ENCODE measurements around the gene KCNK6.
A peak's percentile ranks its signal among the peaks of the same experiment; 100 is the strongest.

The KCNK6 gene

GRCh38 chr19:38294090-38294489 lies 25.6 kb upstream of the KCNK6 start:
- no peak for TF ChIP-seq CTCF (IDR thresholded peaks at IDR 0.05; ENCODE audit: insufficient read depth, low read depth, low read length, missing control alignments)
- DNase-seq (ENCODE audit: low read depth) = no peak
- no peak overlapping the region for H3K4me3 ChIP-seq (ENCODE audit: low read length)

- H3K4me3 ChIP-seq (ENCODE audit: low read length) = no peak overlapping the region
- no peak for TF ChIP-seq CTCF (IDR thresholded peaks at IDR 0.05; ENCODE audit: insufficient read depth, low read depth, low read length, missing control alignments)
Observed at GRCh38 chr19:38298821-38299680, 20.6 kb upstream of the KCNK6 start.

GRCh38 chr19:38303517-38304351 lies 15.9 kb upstream of the KCNK6 start, which contains the start of gene C19orf33:
Gene C19orf33, plus strand, starts transcription at chr19:38304251. Its CDS starts 11 bp downstream, at chr19:38304262.
- peak; percentile 94 for DNase-seq (ENCODE audit: low read depth)
- no peak for TF ChIP-seq CTCF (IDR thresholded peaks at IDR 0.05; ENCODE audit: insufficient read depth, low read depth, low read length, missing control alignments)
- H3K4me3 ChIP-seq (ENCODE audit: low read length) = peak within 1 kb of the TSS; percentile 81

More at GRCh38 chr19:38298821-38299680, 20.6 kb upstream of the KCNK6 start:
- DNase-seq (ENCODE audit: low read depth) = no peak

GRCh38 chr19:38304352-38304865 lies 15.2 kb upstream of the KCNK6 start:
- no peak for TF ChIP-seq CTCF (IDR thresholded peaks at IDR 0.05; ENCODE audit: insufficient read depth, low read depth, low read length, missing control alignments)
- no peak for DNase-seq (ENCODE audit: low read depth)
- peak overlapping the region; percentile 81 for H3K4me3 ChIP-seq (ENCODE audit: low read length)

GRCh38 chr19:38304866-38305429 lies 14.7 kb upstream of the KCNK6 start:
- peak; percentile 93 for DNase-seq (ENCODE audit: low read depth)
- H3K4me3 ChIP-seq (ENCODE audit: low read length) = peak overlapping the region; percentile 81
- no peak for TF ChIP-seq CTCF (IDR thresholded peaks at IDR 0.05; ENCODE audit: insufficient read depth, low read depth, low read length, missing control alignments)

GRCh38 chr19:38306236-38306635 lies 13.4 kb upstream of the KCNK6 start:
- H3K4me3 ChIP-seq (ENCODE audit: low read length) = no peak overlapping the region
- no peak for TF ChIP-seq CTCF (IDR thresholded peaks at IDR 0.05; ENCODE audit: insufficient read depth, low read depth, low read length, missing control alignments)
- no peak for DNase-seq (ENCODE audit: low read depth)
